NCI-H1694 treated with DMSO at 0.1 percent for 48 hours (cell line): ENCODE data around the gene ZMIZ1.

Experiments used
- DNase-seq: peaks from one replicate; lab custom pipeline; 2025; lab: John Stamatoyannopoulos, UW

Gene ZMIZ1

DNA sequence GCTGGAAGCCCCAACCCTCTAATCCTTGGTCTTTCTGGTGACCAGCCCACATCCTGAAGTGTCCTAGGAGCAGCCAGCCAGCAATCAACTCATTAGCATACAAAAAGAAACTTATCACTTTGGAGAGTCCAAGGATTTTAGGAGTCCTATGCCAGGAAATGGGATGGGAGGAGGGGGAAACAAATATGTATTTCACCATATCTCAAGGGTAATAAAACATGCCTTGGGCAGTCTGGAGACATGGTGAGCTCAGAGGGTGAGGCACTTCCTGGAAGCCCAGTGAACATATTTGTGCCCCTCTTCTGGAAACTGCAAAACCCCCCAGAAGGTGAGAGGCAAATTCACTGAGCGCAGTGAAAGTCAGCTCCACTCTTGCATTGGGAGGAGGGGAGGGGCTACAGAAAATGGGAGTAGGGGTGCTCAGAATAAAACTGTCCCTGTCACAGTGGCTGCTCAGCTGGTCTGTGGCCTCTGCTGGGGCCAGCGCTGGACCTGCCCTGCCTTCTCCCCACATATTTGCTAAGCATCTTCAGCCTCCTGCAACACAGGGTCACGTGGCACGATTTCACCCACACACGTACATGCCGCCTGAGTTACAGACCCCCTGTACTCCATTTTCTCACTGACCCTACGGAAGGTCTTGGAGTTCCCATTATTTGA, 17.7 kb upstream of the ZMIZ1 start:
- DNase-seq: no peak

DNA sequence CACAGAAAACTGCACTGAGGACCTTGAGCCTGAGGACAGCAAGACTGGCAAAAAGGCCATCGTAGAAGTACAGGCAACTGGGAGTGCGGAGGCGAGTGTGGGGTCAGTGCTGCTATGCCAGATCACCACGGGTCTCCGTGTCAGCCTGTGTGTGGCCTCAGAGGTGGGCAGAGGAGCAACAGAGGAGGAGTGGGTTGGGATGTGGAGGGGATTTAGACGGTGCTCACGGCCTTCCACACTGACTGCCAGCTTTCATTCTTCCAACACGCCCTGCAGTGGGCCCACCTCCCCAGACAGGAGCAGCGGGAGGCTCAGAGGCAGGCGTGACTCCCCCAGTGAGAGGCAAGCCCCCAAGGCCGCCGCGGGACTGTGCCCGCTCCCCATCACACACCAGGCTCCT, 17.0 kb upstream of the ZMIZ1 start:
- DNase-seq: no peak

DNA sequence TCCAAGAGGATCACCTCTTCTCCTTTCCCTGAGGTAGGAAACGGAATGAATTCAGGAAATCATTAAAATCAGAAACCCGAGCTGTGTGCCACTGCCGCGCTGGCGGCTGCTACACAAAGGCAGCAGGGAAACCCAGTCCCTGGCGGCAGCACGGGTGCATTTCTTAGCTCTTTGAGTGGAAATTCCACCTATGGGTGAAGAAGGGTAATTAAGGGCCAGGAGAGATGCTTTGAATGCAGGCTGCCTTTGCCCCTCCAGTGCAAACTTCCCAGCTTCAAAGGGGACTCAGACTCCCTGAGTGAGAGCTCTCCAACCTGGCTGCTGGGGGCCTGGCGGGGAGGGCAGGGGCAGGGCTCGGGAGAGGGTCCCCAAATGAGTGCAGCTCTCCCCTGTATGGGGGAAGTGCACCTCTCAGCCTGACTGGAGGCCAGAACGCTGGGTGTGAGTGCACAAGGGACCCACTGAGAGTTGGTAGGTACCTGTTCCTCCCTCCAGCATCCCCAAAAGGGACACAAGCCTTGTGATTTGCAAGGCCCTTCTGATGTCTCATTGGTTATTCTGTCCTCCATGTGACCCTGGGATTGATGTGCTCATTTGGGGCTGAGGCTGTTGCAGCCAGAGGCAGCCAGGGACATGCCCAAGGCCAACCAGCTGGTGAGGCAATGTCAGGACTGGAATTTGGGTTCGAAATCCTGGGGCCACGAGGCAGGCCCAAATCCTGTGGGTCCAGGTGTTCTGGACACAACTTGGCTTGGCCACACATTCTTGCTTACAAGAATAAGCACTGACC, 16.3 kb upstream of the ZMIZ1 start:
- no peak for DNase-seq

DNA sequence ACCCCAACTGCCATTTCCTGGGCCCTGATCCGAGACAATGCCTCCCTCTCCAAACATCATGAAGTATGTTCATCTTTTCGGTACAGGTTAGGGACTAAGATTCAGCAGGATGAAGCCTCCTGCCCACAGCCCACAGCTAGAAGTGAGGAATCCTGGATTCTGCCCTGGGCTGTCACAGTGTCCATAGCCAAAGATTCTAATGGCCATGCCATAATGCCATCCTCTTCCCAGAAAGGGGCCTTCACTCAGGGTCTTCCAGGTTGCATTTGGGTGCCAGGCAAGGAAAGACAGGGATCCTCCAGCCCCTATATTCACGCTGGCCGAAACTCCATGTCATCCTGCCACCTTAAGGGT, 15.7 kb upstream of the ZMIZ1 start:
- no peak for DNase-seq

DNA sequence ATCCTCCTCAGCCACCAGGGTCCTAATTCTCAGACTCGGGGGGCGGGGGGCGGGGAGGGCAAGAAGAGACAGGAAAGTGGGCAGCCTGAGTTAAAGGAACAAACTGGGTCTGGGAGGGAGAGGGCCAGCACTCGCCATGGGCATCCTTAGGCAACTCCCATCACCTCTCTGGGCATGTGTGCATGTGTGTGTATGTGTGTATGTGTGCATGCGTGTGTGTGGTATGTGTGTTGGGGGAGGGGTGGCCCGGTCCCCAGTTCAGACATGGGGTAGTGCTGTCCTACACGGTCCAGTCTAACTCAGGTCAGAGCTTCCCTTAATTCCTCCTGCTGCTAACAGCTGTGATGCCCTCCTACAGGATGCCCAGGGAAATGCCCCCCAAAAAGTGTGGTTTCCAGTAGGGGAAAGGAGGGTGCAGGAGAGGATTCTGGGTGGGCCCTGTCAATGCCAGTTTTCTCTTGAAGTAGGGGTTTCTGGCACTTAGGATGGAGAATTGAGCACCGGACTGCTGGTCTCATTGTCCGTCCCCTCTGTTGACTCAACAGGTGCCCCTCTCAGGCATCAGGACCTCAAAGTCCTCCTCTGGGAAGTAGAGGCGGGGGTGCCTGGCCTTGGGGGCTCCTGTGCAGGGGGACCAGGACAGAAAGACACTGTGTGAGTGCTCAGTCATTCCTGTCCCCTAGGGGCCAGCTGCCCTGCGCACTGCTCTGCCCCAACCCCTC, 15.1 kb upstream of the ZMIZ1 start:
- no peak for DNase-seq

DNA sequence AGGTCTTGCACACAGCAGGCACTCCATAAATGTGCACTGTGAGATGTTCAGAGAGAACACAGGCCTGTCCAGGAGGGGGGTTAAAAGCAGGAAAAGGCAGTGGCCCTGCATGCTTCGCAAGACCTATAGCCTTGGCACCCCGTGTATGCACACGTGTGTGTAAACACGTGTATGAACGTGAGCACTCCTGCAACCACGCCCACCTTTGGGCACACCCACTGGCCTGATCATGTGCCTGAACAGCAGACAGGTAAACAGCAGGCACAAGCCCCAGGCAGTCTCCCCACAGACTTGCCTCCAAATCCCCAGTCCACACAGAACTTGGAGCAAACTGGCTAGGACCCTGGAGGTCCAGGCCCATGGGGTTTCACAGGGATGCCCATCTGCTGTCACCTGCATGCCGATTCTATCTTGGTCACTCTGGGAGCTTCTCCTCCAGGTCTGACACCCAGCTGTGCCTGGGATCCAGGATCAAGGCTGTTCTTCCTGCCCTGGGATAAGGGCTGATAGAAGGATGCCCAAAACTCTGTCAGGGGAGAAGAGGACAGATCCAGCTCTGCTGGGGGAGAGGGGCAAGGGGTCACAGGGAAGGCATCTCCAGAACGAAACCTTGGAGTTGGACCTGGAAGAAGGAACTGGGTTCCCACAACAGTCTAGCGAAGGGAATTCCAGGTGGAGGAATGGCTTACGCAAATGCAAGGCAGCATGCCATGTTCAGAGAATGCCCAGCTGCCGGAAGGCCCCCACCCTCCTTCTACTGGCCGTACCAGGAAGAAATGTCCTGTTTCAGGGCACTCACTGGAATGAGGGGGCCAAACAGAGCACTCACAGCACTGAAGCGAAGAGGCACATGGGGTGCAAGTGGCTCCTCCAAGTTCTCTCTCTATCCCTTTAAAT, 14.3 kb upstream of the ZMIZ1 start:
- no peak for DNase-seq

DNA sequence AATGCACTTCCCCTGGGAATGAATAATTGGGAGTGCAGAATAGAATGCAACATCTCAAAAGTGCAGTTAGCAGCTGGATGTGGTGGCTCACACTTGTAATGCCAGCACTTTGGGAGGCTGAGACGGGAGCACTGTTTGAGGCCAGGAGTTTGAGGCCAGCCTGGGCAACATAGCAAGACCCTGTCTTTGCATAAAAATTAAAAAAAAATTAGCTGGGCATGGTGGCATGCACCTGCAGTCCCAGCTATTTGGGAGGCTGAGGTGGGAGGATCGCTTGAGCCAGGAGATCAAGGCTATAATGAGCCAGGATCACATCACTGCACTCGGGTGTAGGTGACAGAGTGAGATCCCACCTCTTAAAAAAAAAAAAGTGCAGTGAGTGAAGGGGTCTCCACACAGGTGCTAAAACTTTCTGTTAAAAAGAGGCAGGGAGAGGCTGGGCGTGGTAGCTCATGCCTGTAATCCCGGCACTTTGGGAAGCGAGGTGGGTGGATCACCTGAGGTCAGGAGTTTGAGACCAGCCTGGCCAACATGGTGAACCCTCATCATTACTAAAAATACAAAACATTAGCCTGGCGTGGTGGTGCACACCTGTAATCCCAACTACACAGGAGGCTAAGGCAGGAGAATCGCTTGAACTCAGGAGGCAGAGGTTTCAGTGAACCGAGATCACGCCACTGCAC, 13.5 kb upstream of the ZMIZ1 start:
- DNase-seq: no peak

DNA sequence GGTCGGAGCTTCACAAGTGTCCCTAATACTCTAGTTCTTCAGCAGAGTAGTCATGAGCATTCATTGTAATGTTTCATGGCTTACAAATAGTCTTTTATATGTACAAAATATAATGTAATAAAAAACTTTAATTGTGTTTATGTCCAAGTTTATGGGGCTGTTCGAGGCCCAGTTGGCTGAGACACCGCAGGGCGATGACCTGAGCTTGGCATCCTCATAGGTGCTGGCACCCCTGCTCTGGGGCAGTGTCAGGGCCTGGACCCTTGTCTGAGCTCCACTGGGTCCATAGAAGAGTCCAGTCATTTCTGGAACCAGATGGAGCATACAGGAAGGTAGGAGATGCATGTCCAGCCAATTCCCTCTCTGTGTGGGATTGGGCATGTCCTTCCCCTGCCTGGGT, 12.9 kb upstream of the ZMIZ1 start:
- DNase-seq: no peak

DNA sequence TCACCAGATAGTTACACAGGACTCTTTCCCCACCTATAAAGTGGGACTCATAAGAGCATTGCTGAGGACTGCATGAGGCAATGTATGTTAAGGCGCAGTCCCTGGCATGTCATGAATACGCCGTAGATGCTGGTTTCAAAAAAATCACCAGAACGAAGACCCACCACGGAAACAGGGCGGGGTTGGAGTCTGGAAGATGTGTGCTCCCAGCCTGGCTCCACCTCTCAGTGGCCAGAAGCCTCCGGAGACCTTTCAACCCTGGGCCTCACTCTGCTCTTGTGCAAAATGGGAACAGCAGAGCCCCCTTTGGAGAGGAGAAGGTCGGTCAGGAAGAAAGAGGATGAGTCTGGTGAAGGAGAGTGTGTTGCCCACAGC, 12.4 kb upstream of the ZMIZ1 start:
- no peak for DNase-seq

DNA sequence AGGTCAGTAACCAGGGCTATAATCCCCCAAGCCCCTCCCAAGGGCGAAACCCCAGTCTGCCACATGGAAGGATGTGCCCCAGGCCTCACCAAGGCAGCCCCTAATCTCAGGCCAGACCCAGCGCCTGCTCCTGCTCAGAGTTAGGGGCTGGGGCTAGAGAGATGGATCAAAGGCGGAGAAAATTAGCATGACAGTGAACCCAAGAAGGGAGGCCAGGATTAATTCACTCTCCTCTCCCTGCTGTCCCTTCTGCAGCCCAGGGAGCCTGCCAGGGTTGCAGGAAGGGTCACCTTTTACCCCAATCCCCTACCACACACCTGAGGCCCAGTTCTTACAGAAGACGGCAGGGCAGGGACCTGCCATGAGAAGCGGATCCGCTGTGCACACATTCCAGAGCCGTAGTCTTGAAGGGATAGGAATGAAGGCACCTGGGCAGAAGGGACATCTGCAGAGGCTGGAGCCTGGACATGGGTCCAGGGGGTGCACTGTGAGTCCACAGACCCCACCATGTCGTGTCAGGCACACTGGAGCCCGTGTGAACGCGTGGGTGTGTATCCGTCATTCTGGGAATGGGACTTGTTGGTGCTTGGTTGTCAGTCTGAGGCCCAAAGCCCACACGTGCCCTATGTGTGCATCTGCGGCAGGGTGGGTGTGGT, 11.9 kb upstream of the ZMIZ1 start:
- DNase-seq: no peak

DNA sequence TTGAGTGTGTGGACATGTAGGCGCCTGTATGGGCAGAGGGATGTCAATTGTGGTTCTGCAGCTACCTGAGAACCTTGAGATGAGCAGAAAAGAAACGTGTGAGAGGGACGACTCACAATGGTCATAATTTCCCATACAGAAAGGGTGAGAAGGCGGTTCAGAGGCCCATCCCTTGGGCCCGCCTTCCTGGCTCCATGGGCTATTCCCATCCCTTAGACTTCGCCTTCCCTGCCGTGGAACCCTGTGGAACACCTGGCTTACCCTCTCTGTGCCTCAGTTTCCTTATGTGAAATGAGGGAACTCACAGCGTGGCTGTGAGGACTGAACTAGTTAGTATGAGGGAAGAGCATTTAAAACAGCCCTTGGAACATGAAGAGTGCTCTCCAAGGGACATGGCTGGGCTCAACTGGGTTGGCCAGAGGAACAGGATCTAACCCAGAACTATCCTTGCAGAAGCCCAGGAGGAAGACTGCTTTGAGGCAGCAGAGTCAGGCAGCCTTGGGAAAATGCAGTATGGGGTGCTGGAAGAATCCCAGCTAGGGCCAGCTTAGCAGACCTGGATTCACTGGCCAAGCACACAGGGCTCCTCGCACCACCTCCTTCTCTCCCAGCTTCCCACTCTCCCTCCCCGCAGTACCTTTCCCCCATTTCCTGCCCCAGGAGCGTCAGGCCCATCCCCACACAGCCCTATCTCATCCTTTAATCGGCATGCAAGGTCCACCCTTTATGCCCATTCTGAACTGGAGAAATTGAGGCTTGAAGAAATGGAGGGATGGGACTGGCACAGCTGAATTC, 11.1 kb upstream of the ZMIZ1 start:
- no peak for DNase-seq

DNA sequence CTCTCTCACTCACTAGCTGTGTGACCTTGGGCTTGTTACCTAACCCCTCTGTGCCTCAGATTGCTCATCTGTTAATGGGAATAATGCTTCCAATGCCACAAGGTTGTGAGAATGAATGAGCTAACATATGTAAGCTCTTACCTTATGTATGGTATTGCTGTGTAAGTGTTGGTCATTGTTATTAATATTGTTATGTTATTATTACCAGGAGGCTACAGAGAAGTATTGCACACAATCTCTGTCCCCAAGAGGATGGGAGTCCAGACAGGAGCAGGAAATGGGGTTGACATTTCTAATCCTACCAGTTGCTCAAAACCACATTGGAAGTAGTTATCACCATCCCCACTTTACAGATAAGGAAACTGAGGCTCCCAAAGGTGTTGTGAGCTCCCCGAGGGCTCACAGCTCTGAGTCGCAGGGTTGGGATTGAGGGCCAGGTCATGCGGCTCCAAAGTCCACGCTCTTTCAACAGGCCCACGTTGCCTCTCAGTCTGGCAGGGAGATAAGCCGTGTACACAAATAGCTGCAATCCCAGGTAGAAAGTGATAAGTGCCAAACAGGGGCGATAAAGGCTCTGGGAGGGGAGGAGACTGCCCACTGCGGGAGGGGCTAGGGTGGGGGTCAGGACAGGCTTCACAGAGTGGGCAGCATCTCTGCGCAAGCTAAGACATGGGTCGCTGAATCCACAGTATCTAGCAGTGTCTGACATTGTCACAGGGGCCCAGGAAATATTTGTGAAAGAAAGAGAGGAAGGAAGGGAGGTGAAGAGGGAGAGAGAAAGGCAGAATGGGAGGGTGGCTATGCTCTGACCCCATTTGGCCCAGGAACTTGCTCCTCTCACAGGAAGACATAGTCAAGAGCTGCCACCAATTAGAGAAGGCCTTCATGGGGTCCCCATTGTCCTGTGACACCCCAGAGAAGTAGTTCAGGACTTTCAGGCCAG, 9.6 kb upstream of the ZMIZ1 start:
- DNase-seq: no peak

DNA sequence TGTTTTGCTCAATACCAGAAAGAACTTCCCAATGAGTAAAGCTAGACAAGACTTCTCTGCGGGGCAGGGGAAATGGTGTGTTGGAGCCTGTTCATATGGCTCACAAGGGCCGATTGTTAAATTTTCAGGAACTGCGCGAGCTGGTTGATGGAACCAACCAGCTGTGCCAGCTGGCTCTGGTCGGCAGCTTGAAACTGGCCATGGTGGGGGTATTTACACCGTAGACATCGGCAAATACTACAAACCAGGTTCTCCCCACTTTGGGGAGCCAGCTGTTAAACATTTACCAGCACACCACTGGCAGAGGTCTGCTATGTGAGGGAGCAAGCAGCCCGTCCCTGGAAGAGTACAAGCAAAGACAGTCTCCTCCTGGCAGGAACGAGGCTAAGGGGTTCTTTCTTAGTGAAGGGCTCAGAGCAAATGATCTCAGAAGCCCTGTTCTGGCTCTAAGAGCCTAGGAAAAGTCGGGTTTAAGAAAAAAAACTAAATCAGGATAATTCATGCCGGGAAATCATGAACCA, 8.8 kb upstream of the ZMIZ1 start:
- DNase-seq: no peak

DNA sequence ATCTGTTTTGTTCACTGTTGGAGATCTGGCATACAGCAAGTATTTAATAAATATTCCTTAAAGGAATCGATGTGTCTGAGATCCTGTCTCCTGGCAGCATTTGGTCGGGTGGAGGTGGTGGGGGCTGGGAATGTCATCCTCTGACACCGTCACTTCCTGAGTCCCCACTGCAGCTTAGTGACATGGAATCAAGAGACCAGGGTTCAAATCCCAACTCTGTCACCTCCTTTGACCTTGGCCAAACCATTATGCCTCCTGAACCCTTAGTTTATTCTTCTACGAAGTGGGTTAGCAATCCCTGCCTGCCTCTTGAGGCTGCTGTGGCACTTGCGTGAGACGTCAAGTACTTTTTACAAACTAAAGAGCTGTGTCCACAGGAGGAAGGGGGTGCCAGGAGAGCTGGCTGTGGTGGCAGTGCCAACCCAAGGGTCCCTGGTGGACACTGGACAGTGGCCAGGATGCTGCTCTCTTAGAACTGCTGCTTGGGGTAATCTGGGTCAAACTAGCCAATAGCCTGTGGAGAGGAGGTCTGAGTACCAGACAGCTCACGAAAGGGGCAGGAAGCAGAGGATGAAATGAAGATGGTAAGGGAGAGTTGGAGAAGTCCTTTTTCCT, 8.0 kb upstream of the ZMIZ1 start:
- no peak for DNase-seq

DNA sequence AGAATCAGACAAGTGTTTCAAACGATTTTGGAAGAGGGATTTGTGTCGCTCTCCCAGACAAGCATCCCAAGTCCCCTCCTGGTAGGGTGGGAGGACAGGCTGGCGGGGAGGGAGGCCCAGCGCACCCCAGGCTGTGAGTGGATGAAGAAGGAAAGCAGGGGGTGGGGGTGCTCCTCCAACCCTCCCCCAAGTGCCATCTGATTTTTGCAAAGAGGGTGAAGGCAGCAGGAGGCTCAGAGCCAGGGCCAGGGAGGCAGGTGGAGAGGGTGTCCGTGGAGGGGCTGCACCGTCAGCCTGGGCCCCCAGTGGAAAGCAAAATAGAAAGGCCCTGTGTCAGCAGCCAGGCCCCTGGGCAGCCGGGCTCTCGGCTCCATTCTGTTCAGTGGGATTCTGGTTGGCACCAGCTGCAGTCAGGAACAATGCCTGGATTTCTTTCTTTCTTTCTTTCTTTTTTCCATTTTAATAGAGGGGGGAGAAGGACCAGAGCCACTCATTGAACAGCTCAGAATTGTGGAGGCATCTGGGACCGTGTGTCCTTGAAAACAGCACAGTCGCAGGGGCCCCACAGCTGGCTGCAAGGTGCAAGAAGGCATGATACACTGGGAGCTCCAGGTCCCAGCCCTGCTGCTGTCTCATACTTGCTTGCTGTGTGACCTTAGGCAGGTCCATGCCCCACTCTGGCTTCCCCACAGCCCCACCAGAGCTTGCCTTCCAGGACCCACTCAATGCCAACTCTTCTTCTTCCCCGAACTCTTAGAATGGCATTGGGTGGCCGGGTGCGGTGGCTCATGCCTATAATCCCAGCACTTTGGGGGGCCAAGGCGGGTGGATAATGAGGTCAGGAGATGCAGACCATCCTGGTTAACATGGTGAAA, 7.1 kb upstream of the ZMIZ1 start:
- no peak for DNase-seq

DNA sequence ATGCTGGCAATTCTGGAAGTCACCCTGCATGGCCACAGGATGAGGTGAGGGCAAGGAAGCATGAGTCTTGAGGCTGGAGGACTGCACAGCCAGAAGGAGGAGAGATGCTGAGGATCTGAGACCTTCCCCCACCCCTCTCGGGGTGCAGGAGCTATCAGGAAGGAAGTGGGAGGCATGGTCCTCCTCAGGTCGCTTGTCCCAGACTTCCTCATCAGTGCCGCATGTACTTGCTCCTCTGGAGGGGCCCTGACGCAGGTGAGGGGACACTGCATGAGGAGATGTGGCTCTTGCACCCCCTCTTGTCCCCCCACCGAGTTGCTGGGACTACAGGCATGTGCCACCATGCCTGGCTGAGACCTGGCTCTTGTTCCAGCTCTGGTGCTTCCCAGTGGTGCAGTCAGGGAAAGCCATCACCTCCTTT, 5.7 kb upstream of the ZMIZ1 start:
- no peak for DNase-seq

DNA sequence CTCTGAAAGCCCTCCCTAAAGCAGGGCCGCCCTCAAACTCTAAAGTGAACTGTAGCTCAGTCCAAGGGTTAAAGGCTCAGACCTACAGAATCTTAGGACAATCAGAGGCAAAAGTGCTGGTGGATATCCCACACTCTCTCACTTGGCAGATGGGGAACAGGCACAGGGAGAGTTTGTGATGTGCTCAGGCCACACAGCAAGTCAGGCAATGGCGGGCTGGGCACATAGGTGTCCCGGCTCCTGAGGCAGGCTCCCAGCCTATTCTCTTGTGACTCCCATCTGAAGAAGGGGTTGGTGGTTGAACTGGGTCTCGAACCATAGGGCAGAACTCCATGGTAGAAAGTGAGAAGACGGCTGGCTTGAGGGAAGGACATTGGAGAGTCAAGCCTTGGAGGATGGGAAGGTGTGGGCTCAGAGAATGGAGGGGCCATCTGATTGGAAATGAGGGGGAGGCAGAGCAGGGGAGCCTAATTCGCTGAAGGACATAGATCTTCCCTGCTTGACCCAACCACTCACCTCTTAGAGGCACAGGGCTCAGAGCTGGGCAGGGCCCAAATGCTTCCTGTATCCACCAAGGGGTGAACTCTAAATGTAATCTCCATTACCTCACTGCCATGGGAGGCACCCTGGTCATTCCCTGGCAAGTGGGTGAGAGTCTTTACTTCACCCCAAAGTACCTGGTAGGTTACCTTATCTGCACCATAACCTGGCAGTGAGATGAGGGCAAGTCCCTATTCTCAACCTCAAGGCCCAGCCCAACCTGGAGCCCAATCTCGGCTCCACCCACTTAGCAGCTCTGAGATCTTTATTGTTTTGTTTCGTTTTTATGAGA, 4.9 kb upstream of the ZMIZ1 start:
- no peak for DNase-seq
